MM.1S (cell line): ENCODE results near the gene SMC3.

Source experiments
- EZH2 ChIP-seq: fragments of 300-600 bp; sonication (generic); optimal IDR thresholded peaks from 2 replicates; pipeline ENCODE3; 2017; ENCODE audit warnings: low read depth, mild to moderate bottlenecking, antibody characterized with exemption, low read length, mixed read lengths
- EZH2phosphoT487 ChIP-seq: fragments of 300-600 bp; sonication (generic); IDR thresholded peaks from 2 replicates; pipeline ENCODE4 v1.6.1; 2018; ENCODE audit warnings: antibody characterized with exemption, low read length
- TF ChIP-seq, protein P1 (sequence below): fragments of 300-600 bp; sonication (generic); IDR thresholded peaks from 2 replicates; pipeline ENCODE4 v1.5.1; 2016; ENCODE audit warnings: antibody characterized with exemption, low read length, mixed read lengths

GRCh38 chr10:110523736-110524135, 43.8 kb upstream of the SMC3 start:
- no peak for TF ChIP-seq EZH2
- TF ChIP-seq, protein P1, sequence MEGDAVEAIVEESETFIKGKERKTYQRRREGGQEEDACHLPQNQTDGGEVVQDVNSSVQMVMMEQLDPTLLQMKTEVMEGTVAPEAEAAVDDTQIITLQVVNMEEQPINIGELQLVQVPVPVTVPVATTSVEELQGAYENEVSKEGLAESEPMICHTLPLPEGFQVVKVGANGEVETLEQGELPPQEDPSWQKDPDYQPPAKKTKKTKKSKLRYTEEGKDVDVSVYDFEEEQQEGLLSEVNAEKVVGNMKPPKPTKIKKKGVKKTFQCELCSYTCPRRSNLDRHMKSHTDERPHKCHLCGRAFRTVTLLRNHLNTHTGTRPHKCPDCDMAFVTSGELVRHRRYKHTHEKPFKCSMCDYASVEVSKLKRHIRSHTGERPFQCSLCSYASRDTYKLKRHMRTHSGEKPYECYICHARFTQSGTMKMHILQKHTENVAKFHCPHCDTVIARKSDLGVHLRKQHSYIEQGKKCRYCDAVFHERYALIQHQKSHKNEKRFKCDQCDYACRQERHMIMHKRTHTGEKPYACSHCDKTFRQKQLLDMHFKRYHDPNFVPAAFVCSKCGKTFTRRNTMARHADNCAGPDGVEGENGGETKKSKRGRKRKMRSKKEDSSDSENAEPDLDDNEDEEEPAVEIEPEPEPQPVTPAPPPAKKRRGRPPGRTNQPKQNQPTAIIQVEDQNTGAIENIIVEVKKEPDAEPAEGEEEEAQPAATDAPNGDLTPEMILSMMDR: no peak
- no peak for TF ChIP-seq EZH2phosphoT487
